Measurements from ENCODE around the gene ATP9B. TPM values are rescaled to one million over a fixed set of nuclear protein-coding genes. Genes with fewer than 3 reads are reported as not detected.
A peak's percentile ranks its signal among the peaks of the same experiment; 100 is the strongest.

The ATP9B gene
- total RNA-seq, 1 donor from 2014 or later = 10.8 TPM

DNA sequence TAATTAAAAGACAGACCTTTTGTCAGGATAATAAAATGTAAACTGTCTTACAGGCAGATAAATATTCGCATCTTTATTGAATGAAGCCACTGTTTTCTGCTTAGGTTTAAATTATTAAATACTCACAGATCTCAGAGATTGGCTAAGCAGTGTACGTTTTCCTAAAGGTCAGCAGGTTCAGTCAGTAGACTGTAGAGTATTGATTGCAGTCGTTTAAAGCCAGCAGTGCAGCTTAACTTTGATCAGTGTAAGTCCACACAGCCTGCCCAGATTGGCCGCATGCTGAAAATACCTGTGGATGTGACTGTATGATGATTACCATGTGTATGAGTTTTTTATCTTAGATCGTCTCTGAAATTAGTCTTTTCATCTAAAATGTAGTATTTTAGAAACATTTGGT, 42.3 kb downstream of the ATP9B start:
- H3K36me3 ChIP-seq (ENCODE audit: control insufficient read depth, insufficient read depth, low read length) = no peaks in the 10 kb centered on the region
- TF ChIP-seq, protein P1, sequence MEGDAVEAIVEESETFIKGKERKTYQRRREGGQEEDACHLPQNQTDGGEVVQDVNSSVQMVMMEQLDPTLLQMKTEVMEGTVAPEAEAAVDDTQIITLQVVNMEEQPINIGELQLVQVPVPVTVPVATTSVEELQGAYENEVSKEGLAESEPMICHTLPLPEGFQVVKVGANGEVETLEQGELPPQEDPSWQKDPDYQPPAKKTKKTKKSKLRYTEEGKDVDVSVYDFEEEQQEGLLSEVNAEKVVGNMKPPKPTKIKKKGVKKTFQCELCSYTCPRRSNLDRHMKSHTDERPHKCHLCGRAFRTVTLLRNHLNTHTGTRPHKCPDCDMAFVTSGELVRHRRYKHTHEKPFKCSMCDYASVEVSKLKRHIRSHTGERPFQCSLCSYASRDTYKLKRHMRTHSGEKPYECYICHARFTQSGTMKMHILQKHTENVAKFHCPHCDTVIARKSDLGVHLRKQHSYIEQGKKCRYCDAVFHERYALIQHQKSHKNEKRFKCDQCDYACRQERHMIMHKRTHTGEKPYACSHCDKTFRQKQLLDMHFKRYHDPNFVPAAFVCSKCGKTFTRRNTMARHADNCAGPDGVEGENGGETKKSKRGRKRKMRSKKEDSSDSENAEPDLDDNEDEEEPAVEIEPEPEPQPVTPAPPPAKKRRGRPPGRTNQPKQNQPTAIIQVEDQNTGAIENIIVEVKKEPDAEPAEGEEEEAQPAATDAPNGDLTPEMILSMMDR (IDR thresholded peaks at IDR 0.05; ENCODE audit: insufficient read depth, low read length, severe bottlenecking) = no peak

DNA sequence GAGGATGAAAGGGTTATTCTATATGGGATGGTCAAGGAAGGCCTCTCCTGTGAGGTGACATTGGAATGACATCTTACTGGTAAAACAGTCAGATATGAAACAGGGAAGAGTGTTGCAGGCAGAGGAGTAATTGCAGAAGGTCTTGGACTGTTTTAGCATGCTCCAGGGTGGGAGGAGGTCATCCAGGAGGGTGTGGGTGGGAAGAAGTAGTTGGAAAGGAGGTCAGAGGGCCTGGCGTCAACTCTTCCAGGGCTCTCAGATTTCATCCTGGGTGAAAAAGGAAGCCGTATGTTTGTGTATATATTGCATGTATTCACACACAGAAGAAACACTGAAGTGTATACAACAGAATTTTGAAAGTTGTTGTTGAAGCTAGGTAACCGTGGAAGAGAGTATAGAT, 48.2 kb downstream of the ATP9B start:
- DNase-seq (ENCODE audit: low read depth) (no peak), FAIRE-seq (no peak)
- TF ChIP-seq, protein P1 (IDR thresholded peaks at IDR 0.05; ENCODE audit: insufficient read depth, low read length, severe bottlenecking) = no peak
- no peak overlapping the region for H3K4me3 ChIP-seq (ENCODE audit: low read depth, low read length)
- no peaks in the 10 kb centered on the region for H3K27me3 ChIP-seq (ENCODE audit: control insufficient read depth, insufficient read depth, low read length)
- no peaks in the 10 kb centered on the region for H3K36me3 ChIP-seq (ENCODE audit: control insufficient read depth, insufficient read depth, low read length)

More for the DNA sequence above, 42.3 kb downstream of the ATP9B start:
- DNase-seq (ENCODE audit: low read depth) (no peak), FAIRE-seq (no peak)
- Histone ChIP-seq H3K4me3 (ENCODE audit: low read depth, low read length) (no peak overlapping the region), H3K27me3 (ENCODE audit: control insufficient read depth, insufficient read depth, low read length) (no peaks in the 10 kb centered on the region)

DNA sequence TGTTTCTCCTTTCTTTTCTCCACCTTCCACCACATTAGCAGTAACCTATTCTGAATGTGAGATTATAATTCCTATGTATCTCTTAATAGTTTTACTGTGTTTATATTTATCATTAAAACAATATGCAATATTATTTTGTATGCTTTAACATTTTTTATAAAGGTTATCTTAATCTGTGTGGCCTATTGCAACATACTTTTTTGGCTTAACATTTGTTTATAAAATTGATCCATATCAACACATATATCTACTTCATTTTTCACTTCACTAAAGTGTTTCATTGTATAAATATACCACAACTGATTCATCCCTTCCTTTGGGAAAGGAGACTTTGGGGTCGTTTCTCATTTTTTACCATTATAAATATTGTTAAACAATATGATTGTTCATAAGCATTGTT, 48.6 kb downstream of the ATP9B start:
- Histone ChIP-seq H3K36me3 (ENCODE audit: control insufficient read depth, insufficient read depth, low read length) (no peaks in the 10 kb centered on the region), H3K4me3 (ENCODE audit: low read depth, low read length) (no peak overlapping the region), H3K27me3 (ENCODE audit: control insufficient read depth, insufficient read depth, low read length) (no peaks in the 10 kb centered on the region)
- DNase-seq (ENCODE audit: low read depth) = no peak
- TF ChIP-seq, protein P1 (IDR thresholded peaks at IDR 0.05; ENCODE audit: insufficient read depth, low read length, severe bottlenecking) = no peak
- no peak for FAIRE-seq

DNA sequence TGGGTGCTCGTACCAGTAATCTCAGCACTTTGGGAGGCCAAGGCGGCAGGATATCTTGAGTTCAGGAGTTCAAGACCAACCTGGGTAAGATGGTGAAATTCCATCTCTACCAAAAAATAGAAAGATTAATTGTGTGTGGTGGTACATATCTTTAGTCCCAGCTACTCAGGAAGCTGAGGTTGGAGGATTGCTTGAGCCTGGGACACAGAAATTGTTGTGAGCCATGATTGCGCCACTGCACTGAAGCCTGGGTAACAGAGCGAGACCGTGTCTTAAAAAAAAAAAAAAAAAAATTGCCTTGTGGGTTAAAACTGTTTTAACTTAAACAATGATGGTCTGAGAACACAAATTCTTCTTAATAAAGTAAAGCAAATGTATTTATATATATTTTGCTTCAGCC, 49.6 kb downstream of the ATP9B start:
- H3K27me3 ChIP-seq (ENCODE audit: control insufficient read depth, insufficient read depth, low read length) = no peaks in the 10 kb centered on the region
- H3K36me3 ChIP-seq (ENCODE audit: control insufficient read depth, insufficient read depth, low read length) = no peaks in the 10 kb centered on the region
- FAIRE-seq = no peak
- TF ChIP-seq, protein P1 (IDR thresholded peaks at IDR 0.05; ENCODE audit: insufficient read depth, low read length, severe bottlenecking) = no peak
- DNase-seq (ENCODE audit: low read depth) = no peak
- H3K4me3 ChIP-seq (ENCODE audit: low read depth, low read length) = no peak overlapping the region

DNA sequence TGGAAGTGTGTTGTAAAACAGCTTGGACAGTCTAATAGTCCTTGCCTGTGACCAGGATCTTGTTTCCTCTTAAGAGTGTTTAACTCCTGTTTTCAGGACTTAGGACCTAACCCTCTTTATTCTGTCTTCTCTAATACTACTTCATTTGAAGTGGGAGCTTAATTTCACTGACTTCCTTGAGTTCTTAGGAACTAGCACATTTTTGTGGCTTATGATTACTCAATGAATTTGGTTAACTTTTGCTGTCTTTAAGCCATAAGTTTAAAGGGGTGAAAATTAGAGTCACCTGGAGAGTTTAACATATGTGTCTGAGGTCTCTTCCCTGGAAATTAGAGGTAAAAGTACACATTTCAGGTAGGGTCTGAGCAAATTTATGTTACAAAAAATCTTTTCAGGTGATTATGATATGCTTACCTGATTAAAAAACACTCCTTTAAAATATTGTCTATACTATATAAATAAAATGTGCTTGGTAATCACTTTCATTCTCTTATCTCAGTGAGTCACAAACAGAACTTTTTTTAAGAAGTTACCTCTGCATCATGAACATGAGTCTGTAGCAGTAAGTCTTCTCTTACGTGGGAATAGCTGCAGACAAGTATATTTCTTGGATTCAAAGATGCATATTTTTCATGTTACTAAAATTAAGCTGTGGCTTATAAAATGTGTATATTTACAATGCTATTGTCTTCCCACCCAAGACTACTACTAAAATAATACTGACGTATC, 52.7 kb downstream of the ATP9B start:
- no peak overlapping the region for H3K4me3 ChIP-seq (ENCODE audit: low read depth, low read length)
- TF ChIP-seq, protein P1 (IDR thresholded peaks at IDR 0.05; ENCODE audit: insufficient read depth, low read length, severe bottlenecking) = no peak
- H3K27me3 ChIP-seq (ENCODE audit: control insufficient read depth, insufficient read depth, low read length) = no peaks in the 10 kb centered on the region
- no peaks in the 10 kb centered on the region for H3K36me3 ChIP-seq (ENCODE audit: control insufficient read depth, insufficient read depth, low read length)
- no peak for FAIRE-seq
- peak; percentile 49 for DNase-seq (ENCODE audit: low read depth)

DNA sequence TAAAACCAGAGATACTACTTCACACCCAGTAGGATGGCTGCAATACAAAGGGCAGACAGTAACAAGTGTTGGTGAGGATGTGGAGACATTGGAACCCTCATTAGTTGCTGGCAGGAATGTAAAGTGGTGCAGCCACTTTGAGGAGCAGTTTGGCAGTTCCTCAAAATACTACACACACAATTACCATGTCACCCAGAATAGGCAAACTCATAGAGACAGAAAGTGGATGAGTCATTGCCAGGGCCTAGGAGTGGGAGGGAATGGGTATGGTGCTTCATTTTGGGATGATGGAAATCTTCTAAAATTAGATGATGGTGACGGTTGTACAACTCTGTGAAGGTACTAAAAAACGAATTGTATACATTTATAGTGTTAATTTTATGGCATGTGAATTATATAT, 54.8 kb downstream of the ATP9B start:
- Histone ChIP-seq H3K4me3 (ENCODE audit: low read depth, low read length) (no peak overlapping the region), H3K36me3 (ENCODE audit: control insufficient read depth, insufficient read depth, low read length) (no peaks in the 10 kb centered on the region), H3K27me3 (ENCODE audit: control insufficient read depth, insufficient read depth, low read length) (no peaks in the 10 kb centered on the region)
- DNase-seq (ENCODE audit: low read depth) = peak; percentile 21
- no peak for FAIRE-seq
- TF ChIP-seq, protein P1 (IDR thresholded peaks at IDR 0.05; ENCODE audit: insufficient read depth, low read length, severe bottlenecking) = no peak
